Mesenchymal stem cell (in vitro differentiated cells and primary cell): Measurements from ENCODE around the gene AK9.

Experiments used
- DNase-seq: peaks from one replicate; pipeline ENCODE4 v3.0.0-alpha.2; 2013
- H2AFZ ChIP-seq: one replicate; pipeline ENCODE4 v1.6.1; 2013; ENCODE audit warnings: low read depth, mild to moderate bottlenecking, control low read depth, inconsistent platforms, low read length, moderate library complexity
- H2AK5ac ChIP-seq: 2 replicates; pipeline ENCODE4 v1.6.1; 2013; ENCODE audit warnings: low read length, moderate library complexity, mild to moderate bottlenecking, inconsistent platforms; ENCODE audit not compliant: severe bottlenecking
- H2BK120ac ChIP-seq: one replicate; pipeline ENCODE4 v1.6.1; 2013; ENCODE audit warnings: low read depth, mild to moderate bottlenecking, inconsistent platforms, low read length, moderate library complexity
- H2BK12ac ChIP-seq, 2 experiments: one replicate each; pipeline ENCODE4 v1.6.1; 2013; ENCODE audit warnings: inconsistent platforms in 2 of 2, low read length in 2 of 2, mild to moderate bottlenecking in 2 of 2, moderate library complexity in 2 of 2, control low read depth in 1 of 2
- H2BK15ac ChIP-seq: one replicate; pipeline ENCODE4 v1.6.1; 2013; ENCODE audit warnings: mild to moderate bottlenecking, low read depth, inconsistent platforms; ENCODE audit not compliant: poor library complexity, severe bottlenecking
- H2BK5ac ChIP-seq: 2 replicates; pipeline ENCODE4 v1.6.1; 2013; ENCODE audit warnings: low read depth, mild to moderate bottlenecking, low read length, control low read depth, inconsistent platforms; ENCODE audit not compliant: poor library complexity, severe bottlenecking
- H3K14ac ChIP-seq, 2 experiments: one replicate each; pipeline ENCODE4 v1.6.1; 2013; ENCODE audit warnings: inconsistent platforms in 2 of 2, low read length in 2 of 2, control low read depth in 1 of 2, mild to moderate bottlenecking in 1 of 2, moderate library complexity in 1 of 2
- H3K18ac ChIP-seq, 2 experiments: one replicate each; pipeline ENCODE4 v1.6.1; 2013; ENCODE audit warnings: inconsistent platforms in 2 of 2, low read length in 2 of 2, control low read depth in 1 of 2, low read depth in 1 of 2, mild to moderate bottlenecking in 1 of 2
- H3K23ac ChIP-seq, 2 experiments: one replicate each; pipeline ENCODE4 v1.6.1; 2013; ENCODE audit warnings: inconsistent platforms in 2 of 2, low read length in 2 of 2, mild to moderate bottlenecking in 2 of 2, moderate library complexity in 2 of 2, control low read depth in 1 of 2
- H3K27ac ChIP-seq: 2 replicates; pipeline ENCODE4 v1.5.1; 2013; ENCODE audit warnings: mild to moderate bottlenecking, moderate library complexity, low read length, control low read depth, inconsistent platforms; ENCODE audit not compliant: poor library complexity, severe bottlenecking
- H3K27me3 ChIP-seq, 2 experiments: 2 replicates each; pipeline versions ENCODE4 v1.6.1 to v1.7.0; 2013; ENCODE audit warnings: low read length in 2 of 2, mild to moderate bottlenecking in 2 of 2, moderate library complexity in 2 of 2, control low read depth in 1 of 2, inconsistent platforms in 1 of 2; ENCODE audit not compliant: control insufficient read depth in 1 of 2, insufficient read depth in 1 of 2
- H3K36me3 ChIP-seq, 2 experiments: 2 replicates each; pipeline versions ENCODE4 v1.6.1 to v1.7.0; 2013; ENCODE audit warnings: low read length in 2 of 2, control low read depth in 1 of 2, inconsistent platforms in 1 of 2, low read depth in 1 of 2, mild to moderate bottlenecking in 1 of 2; ENCODE audit not compliant: insufficient read depth in 2 of 2, control insufficient read depth in 1 of 2
- H3K4ac ChIP-seq, 2 experiments: one replicate each; pipeline ENCODE4 v1.6.1; 2013; ENCODE audit warnings: inconsistent platforms in 2 of 2, low read length in 2 of 2, mild to moderate bottlenecking in 2 of 2, moderate library complexity in 2 of 2, control low read depth in 1 of 2, low read depth in 1 of 2
- H3K4me1 ChIP-seq: 2 replicates; pipeline ENCODE4 v1.6.1; 2013; ENCODE audit warnings: low read depth, low read length, control low read depth; ENCODE audit not compliant: control insufficient read depth, insufficient read depth
- H3K4me2 ChIP-seq: 2 replicates; pipeline ENCODE4 v1.6.1; 2013; ENCODE audit warnings: low read length, mild to moderate bottlenecking, inconsistent platforms; ENCODE audit not compliant: poor library complexity, severe bottlenecking
- H3K4me3 ChIP-seq, 2 experiments: 2 replicates each; pipeline versions ENCODE4 v1.5.1 to v1.7.0; 2013; ENCODE audit warnings: low read length in 2 of 2, mild to moderate bottlenecking in 2 of 2, control low read depth in 1 of 2, low read depth in 1 of 2; ENCODE audit not compliant: insufficient read depth in 1 of 2
- H3K79me1 ChIP-seq: replicated peaks from 2 replicates; pipeline ENCODE4 v1.6.1; 2013; ENCODE audit warnings: mild to moderate bottlenecking, control low read depth, low read length, inconsistent platforms; ENCODE audit not compliant: poor library complexity, severe bottlenecking
- H3K9ac ChIP-seq: 2 replicates; pipeline ENCODE4 v1.7.0; 2013; ENCODE audit warnings: mild to moderate bottlenecking, low read length, moderate library complexity
- H3K9me3 ChIP-seq: 2 replicates; pipeline ENCODE4 v1.7.0; 2013; ENCODE audit warnings: mild to moderate bottlenecking, low read length; ENCODE audit not compliant: control insufficient read depth
- H4K8ac ChIP-seq: one replicate; pipeline ENCODE4 v1.6.1; 2013; ENCODE audit warnings: inconsistent platforms, mild to moderate bottlenecking, low read length, moderate library complexity
- H4K91ac ChIP-seq: one replicate; pipeline ENCODE4 v1.6.1; 2013; ENCODE audit warnings: mild to moderate bottlenecking, low read length, inconsistent platforms
- WGBS: methylation state at CpG from one replicate; pipeline ENCODE4 v1.1.7; 2013; ENCODE audit warnings: mixed read lengths; 5-methylcytosine and 5-hydroxymethylcytosine counted together

The AK9 gene

GRCh38 chr6:109660526-109661320, 30.3 kb downstream of the AK9 start:
- H3K23ac ChIP-seq: no peak overlapping the region
- H3K9me3 ChIP-seq: no peaks in the 10 kb centered on the region
- H3K18ac ChIP-seq: no peak overlapping the region
- H3K4me2 ChIP-seq: no peak overlapping the region
- no peaks in the 10 kb centered on the region for H3K27me3 ChIP-seq
- no peak overlapping the region for H3K4me3 ChIP-seq
- H2BK120ac ChIP-seq: no peak overlapping the region
- H3K14ac ChIP-seq: no peak overlapping the region
- no peak overlapping the region for H4K91ac ChIP-seq
- no peak overlapping the region for H2BK5ac ChIP-seq
- no peak overlapping the region for H2BK15ac ChIP-seq
- H3K9ac ChIP-seq: no peak overlapping the region
- WGBS: 8% methylated on average over 1 of the region's 1 CpG
- no peak for DNase-seq
- H3K79me1 ChIP-seq: no peaks in the 10 kb centered on the region
- no peaks in the 10 kb centered on the region for H3K4me1 ChIP-seq
- no peak overlapping the region for H2AK5ac ChIP-seq
- no peak overlapping the region for H4K8ac ChIP-seq
- no peaks in the 10 kb centered on the region for H3K36me3 ChIP-seq
- H3K27ac ChIP-seq: no peak overlapping the region
- no peak overlapping the region for H2AFZ ChIP-seq
- no peak overlapping the region for H2BK12ac ChIP-seq
- no peak overlapping the region for H3K4ac ChIP-seq

- no peak overlapping the region for H3K4me3 ChIP-seq
- 91% methylated on average over 6 of the region's 6 CpGs for WGBS
- no peak overlapping the region for H3K18ac ChIP-seq
- H2BK12ac ChIP-seq: no peak overlapping the region
- H2AK5ac ChIP-seq: no peak overlapping the region
- no peak overlapping the region for H3K14ac ChIP-seq
- H2BK5ac ChIP-seq: no peak overlapping the region
- H2BK120ac ChIP-seq: no peak overlapping the region
- no peak overlapping the region for H4K8ac ChIP-seq
- no peak for DNase-seq
- H3K4me1 ChIP-seq: no peaks in the 10 kb centered on the region
- H3K36me3 ChIP-seq: no peaks in the 10 kb centered on the region
- H2AFZ ChIP-seq: no peak overlapping the region
- H3K4ac ChIP-seq: no peak overlapping the region
- no peak overlapping the region for H3K27ac ChIP-seq
- H4K91ac ChIP-seq: no peak overlapping the region
- H3K4me2 ChIP-seq: no peak overlapping the region
- H3K79me1 ChIP-seq: no peaks in the 10 kb centered on the region
- no peak overlapping the region for H3K23ac ChIP-seq
- H3K9ac ChIP-seq: no peak overlapping the region
- H2BK15ac ChIP-seq: no peak overlapping the region
- no peaks in the 10 kb centered on the region for H3K9me3 ChIP-seq
- H3K27me3 ChIP-seq: no peaks in the 10 kb centered on the region
These were observed 35.2 kb downstream of the AK9 start for GRCh38 chr6:109655761-109656262.

- no peak overlapping the region for H3K14ac ChIP-seq
- WGBS: 79% methylated on average over 2 of the region's 5 CpGs
These were observed 37.7 kb downstream of the AK9 start for GRCh38 chr6:109653264-109653663.

GRCh38 chr6:109644131-109644530, 46.9 kb downstream of the AK9 start:
- Histone ChIP-seq H3K4me2 (no peak overlapping the region), H3K9ac (no peak overlapping the region), H3K4me3 (no peak overlapping the region), H3K79me1 (no peaks in the 10 kb centered on the region), H3K27ac (no peak overlapping the region), H3K23ac (no peak overlapping the region), H2AFZ (no peak overlapping the region), H2AK5ac (no peak overlapping the region), H3K36me3 (no peaks in the 10 kb centered on the region), H2BK5ac (no peak overlapping the region), H4K91ac (no peak overlapping the region), H4K8ac (no peak overlapping the region), H2BK12ac (no peak overlapping the region), H3K14ac (no peak overlapping the region), H3K4ac (no peak overlapping the region), H2BK15ac (no peak overlapping the region), H2BK120ac (no peak overlapping the region), H3K27me3 (no peaks in the 10 kb centered on the region), H3K18ac (no peak overlapping the region), H3K9me3 (no peaks in the 10 kb centered on the region), H3K4me1 (no peaks in the 10 kb centered on the region)
- WGBS: 88% methylated on average over 2 of the region's 2 CpGs
- DNase-seq: no peak

More at GRCh38 chr6:109653264-109653663, 37.7 kb downstream of the AK9 start:
- no peak overlapping the region for H4K91ac ChIP-seq
- no peak overlapping the region for H2AFZ ChIP-seq
- no peaks in the 10 kb centered on the region for H3K27me3 ChIP-seq
- no peaks in the 10 kb centered on the region for H3K9me3 ChIP-seq
- H2BK15ac ChIP-seq: no peak overlapping the region
- no peak overlapping the region for H3K4ac ChIP-seq
- no peak overlapping the region for H4K8ac ChIP-seq
- H3K4me2 ChIP-seq: no peak overlapping the region
- H2BK5ac ChIP-seq: no peak overlapping the region
- H3K4me3 ChIP-seq: no peak overlapping the region
- no peak for DNase-seq
- no peaks in the 10 kb centered on the region for H3K36me3 ChIP-seq
- no peaks in the 10 kb centered on the region for H3K79me1 ChIP-seq
- H3K23ac ChIP-seq: no peak overlapping the region
- H3K4me1 ChIP-seq: no peaks in the 10 kb centered on the region
- H3K9ac ChIP-seq: no peak overlapping the region
- no peak overlapping the region for H2AK5ac ChIP-seq
- no peak overlapping the region for H3K27ac ChIP-seq
- H2BK12ac ChIP-seq: no peak overlapping the region
- no peak overlapping the region for H3K18ac ChIP-seq
- H2BK120ac ChIP-seq: no peak overlapping the region
